Panc1 (cell line): Measurements from ENCODE around the gene KIF12. TPM values are rescaled to one million over a fixed set of nuclear protein-coding genes. Genes with fewer than 3 reads are reported as not detected.

Experiments used
- ATAC-seq: fragments of 200-7000 bp; cut with Tn5 transposase; 2 replicates; pipeline ENCODE4 v1.9.1; 2020; ENCODE audit warnings: mild to moderate bottlenecking, moderate library complexity
- Bru-seq: library from RNA; stranded (reverse); fragments of 400-500 nt; gene quantifications from one replicate; lab custom pipeline; 2021; lab: Mats Ljungman, UMichigan
- BruChase-seq, 2 experiments: library from RNA; stranded (reverse); fragments of 400-500 nt; gene quantifications; one replicate each; lab custom pipeline; 2021; lab: Mats Ljungman, UMichigan
- BruUV-seq: library from RNA; stranded (reverse); fragments of 400-500 nt; replicated peaks from 2 replicates; lab custom pipeline; 2021; lab: Mats Ljungman, UMichigan
- CTCF ChIA-PET: fragments of 300-600 bp; sonication (Branson Sonifier 250); formaldehyde crosslinking; loops from one replicate; lab custom pipeline; 2022; ENCODE audit warnings: antibody characterized with exemption; lab: Charles Lee
- POLR2A ChIA-PET: fragments of 300-600 bp; sonication (Branson Sonifier 250); formaldehyde crosslinking; loops from one replicate; lab custom pipeline; 2022; ENCODE audit warnings: antibody characterized with exemption; lab: Charles Lee
- DNase-seq: peaks from one replicate; pipeline ENCODE4 v3.0.0-alpha.2; 2010; ENCODE audit warnings: low read depth, low spot score
- H3K27ac ChIP-seq: 2 replicates; pipeline ENCODE4 v1.5.1; 2011; ENCODE audit warnings: mild to moderate bottlenecking, low read length, inconsistent platforms
- H3K27me3 ChIP-seq: fragments of 200-500 bp; sonication (Bioruptor generic); 2 replicates; pipeline ENCODE4 v1.6.0; 2014; ENCODE audit warnings: low read length, inconsistent platforms; ENCODE audit not compliant: control insufficient read depth, insufficient read depth
- H3K36me3 ChIP-seq: fragments of 200-500 bp; sonication (Bioruptor generic); 2 replicates; pipeline ENCODE4 v1.5.1; 2014; ENCODE audit warnings: inconsistent platforms, mild to moderate bottlenecking, low read length, moderate library complexity; ENCODE audit not compliant: control insufficient read depth, insufficient read depth
- H3K4me1 ChIP-seq: 2 replicates; pipeline ENCODE4 v1.5.1; 2011; ENCODE audit warnings: inconsistent platforms, mild to moderate bottlenecking, low read length, moderate library complexity; ENCODE audit not compliant: control insufficient read depth, insufficient read depth
- H3K4me3 ChIP-seq, 2 experiments: 2 replicates each; pipeline ENCODE4 v1.5.1; 2011 to 2012; ENCODE audit warnings: low read depth in 2 of 2, low read length in 2 of 2, mild to moderate bottlenecking in 2 of 2, inconsistent platforms in 1 of 2, moderate library complexity in 1 of 2
- H3K9me3 ChIP-seq: fragments of 200-500 bp; sonication (Bioruptor generic); 2 replicates; pipeline ENCODE4 v1.5.1; 2014; ENCODE audit warnings: low read depth, mild to moderate bottlenecking, inconsistent platforms, low read length, moderate library complexity; ENCODE audit not compliant: control insufficient read depth, insufficient read depth
- CTCF ChIP-seq: fragments of 450-650 bp; IDR thresholded peaks from 2 replicates; pipeline ENCODE4 v1.5.1; 2017; ENCODE audit warnings: mild to moderate bottlenecking
- POLR2AphosphoS5 ChIP-seq: IDR thresholded peaks from 2 replicates; pipeline ENCODE4 v1.6.1; 2012; ENCODE audit warnings: mild to moderate bottlenecking, low read depth, low read length, moderate library complexity
- REST ChIP-seq, 2 experiments: IDR thresholded peaks; 2 replicates each; pipeline ENCODE4 v1.6.1; 2011 to 2012; ENCODE audit warnings: low read depth in 2 of 2, control low read depth in 1 of 2, low read length in 1 of 2, mild to moderate bottlenecking in 1 of 2, moderate library complexity in 1 of 2; ENCODE audit not compliant: insufficient read depth in 1 of 2
- SIN3A ChIP-seq: IDR thresholded peaks from 2 replicates; pipeline ENCODE4 v1.6.1; 2012; ENCODE audit warnings: low read depth, mild to moderate bottlenecking, low read length, moderate library complexity, borderline replicate concordance; ENCODE audit not compliant: insufficient read depth
- TCF7L2 ChIP-seq: IDR thresholded peaks from 2 replicates; pipeline ENCODE4 v1.6.1; 2011; ENCODE audit warnings: mild to moderate bottlenecking, low read depth, low read length, inconsistent platforms
- in situ Hi-C: cut with HindIII; loops from 2 replicates; pipeline ENCODE4 v1.10.0; 2016; ENCODE audit warnings: low sequenced_read_pairs, low pct_unique_long_range_greater_than_20kb
- intact Hi-C: fragments of 100-400 bp; cut with micrococcal nuclease; formaldehyde crosslinking; loops from one replicate; pipeline ENCODE4 v1.10.0; 2022; ENCODE audit not compliant: unreplicated experiment
- long read RNA-seq: library from polyadenylated mRNA; unstranded; transcript quantifications from one replicate; pipeline ENCODE4 v2.0.0, GENCODE V29; 2021; ENCODE audit not compliant: unreplicated experiment
- polyA plus RNA-seq: library from polyadenylated mRNA; unstranded; fragments of >200 nt; gene quantifications from one replicate; pipeline ENCODE4 v1.2.1, GENCODE V29; 2012; ENCODE audit warnings: missing spikeins; ENCODE audit not compliant: insufficient read length
- total RNA-seq: library from RNA; stranded (reverse); gene quantifications from one replicate; pipeline ENCODE4 v1.2.1, GENCODE V29; 2021; ENCODE audit not compliant: unreplicated experiment

The KIF12 gene
- total RNA-seq (0.87 TPM), Bru-seq, nascent RNA (percentile 13 among the genes with signal in this experiment), BruChase-seq, experiment 1, labeled RNA remaining after a 2-hour chase (percentile 19 among the genes with signal in this experiment), BruChase-seq, experiment 2, labeled RNA remaining after a 6-hour chase (percentile 14 among the genes with signal in this experiment)
- polyA plus RNA-seq, result 1.4 TPM
- long read RNA-seq, partial matches to known transcripts, result 1 of 1 reads
- long read RNA-seq, other reads (novel, unspliced or antisense), result 0 of 1 reads

GRCh38 chr9:114098936-114099668 is at the start of gene KIF12:
TSS of gene KIF12 (minus strand) at chr9:114099292. CDS start at chr9:114099276, 16 bp downstream.
- DNase-seq (no peak), ATAC-seq (peak; percentile 36)
- CTCF ChIA-PET, result interaction anchor here (0.6 to 0.9 kb wide), 2 partner anchors 17 to 612 kb away, joined by 3 to 7 read pairs; no protein-coding TSS in a partner anchor
- peak within 1 kb of the TSS; percentile 36 to 46 for H3K4me3 ChIP-seq
- H3K27me3 ChIP-seq, result no peaks in the 10 kb centered on the region; the same call in 1 of the 2 replicates
- BruUV-seq, result no TSS peak
- intact Hi-C loops (no loop called here), in situ Hi-C loops (no loop called here)
- no peak within 1 kb of the TSS for H3K27ac ChIP-seq
- no peaks in the 10 kb centered on the region for H3K4me1 ChIP-seq
- H3K36me3 ChIP-seq, result no peaks in the 10 kb centered on the region
- POLR2A ChIA-PET, result no interaction called here
- no peaks in the 10 kb centered on the region for H3K9me3 ChIP-seq
- TF ChIP-seq SIN3A (no peak), CTCF (no peak), POLR2AphosphoS5 (no peak), REST (IDR thresholded peaks at IDR 0.05; ENCODE audit: insufficient read depth in 1 of 2, low read depth in 2 of 2, low read length in 1 of 2) (no peak), TCF7L2 (no peak)

GRCh38 chr9:114146735-114147134 is 47.6 kb upstream of the KIF12 start:
- no peak for ATAC-seq
- intact Hi-C loops (no loop called here), in situ Hi-C loops (no loop called here)
- no peak overlapping the region for H3K27ac ChIP-seq
- DNase-seq, result no peak
- CTCF ChIA-PET, result no interaction called here
- TF ChIP-seq REST (IDR thresholded peaks at IDR 0.05; ENCODE audit: insufficient read depth in 1 of 2, low read depth in 2 of 2, low read length in 1 of 2) (no peak), POLR2AphosphoS5 (no peak), CTCF (no peak), TCF7L2 (no peak), SIN3A (no peak)
- H3K4me1 ChIP-seq, result no peaks in the 10 kb centered on the region
- no peaks in the 10 kb centered on the region for H3K36me3 ChIP-seq
- no peak overlapping the region for H3K4me3 ChIP-seq
- no peaks in the 10 kb centered on the region for H3K27me3 ChIP-seq
- POLR2A ChIA-PET, result no interaction called here
- H3K9me3 ChIP-seq, result no peaks in the 10 kb centered on the region
- BruUV-seq, result no TSS peak
